Lower leg skin (tissue), 4 donors: ENCODE measurements around the gene UCKL1. TPM values are rescaled to one million over a fixed set of nuclear protein-coding genes. Genes with fewer than 3 reads are reported as not detected.

Experiments
- DNase-seq, 2 donors: peaks; one replicate each; pipeline ENCODE4 v3.0.0-alpha.2; 2019; ENCODE audit warnings: low spot score in 2 of 2
- H3K4me3 ChIP-seq: fragments of 200-600 bp; sonication (generic); 2 replicates; pipeline ENCODE4 v1.5.1; 2017; ENCODE audit warnings: mild to moderate bottlenecking, low read depth; ENCODE audit not compliant: poor library complexity, severe bottlenecking
- POLR2A ChIP-seq, 2 donors: fragments of 450-650 bp; IDR thresholded peaks; one replicate each; pipeline ENCODE4 v1.6.1; 2016 to 2017; ENCODE audit warnings: antibody characterized with exemption in 2 of 2, mild to moderate bottlenecking in 1 of 2, moderate library complexity in 1 of 2
- WGBS, 2 donors: methylation state at CpG; one replicate each; pipeline ENCODE4 v1.1.5; 2018; 5-methylcytosine and 5-hydroxymethylcytosine counted together
- intact Hi-C: fragments of 100-400 bp; cut with DNase I; formaldehyde crosslinking; loops from one replicate; pipeline ENCODE4 v1.15.0; 2023; ENCODE audit warnings: low total_unique reads
- total RNA-seq, 4 donors: library from RNA; depleted of rRNA; stranded (reverse); fragments of >200 nt; gene quantifications; one replicate each; pipeline ENCODE4 v1.1.0, GENCODE V29; 2016
- TF ChIP-seq, protein P1 (sequence below), 3 donors: fragments of 450-650 bp; IDR thresholded peaks; one replicate each; pipeline ENCODE4 v1.5.1; 2016; ENCODE audit warnings: antibody characterized with exemption in 3 of 3, mild to moderate bottlenecking in 3 of 3, moderate library complexity in 2 of 3

UCKL1 gene
- total RNA-seq, 4 donors from 2014 or later = 28.1 to 44.3 (median 33.6) TPM

DNA sequence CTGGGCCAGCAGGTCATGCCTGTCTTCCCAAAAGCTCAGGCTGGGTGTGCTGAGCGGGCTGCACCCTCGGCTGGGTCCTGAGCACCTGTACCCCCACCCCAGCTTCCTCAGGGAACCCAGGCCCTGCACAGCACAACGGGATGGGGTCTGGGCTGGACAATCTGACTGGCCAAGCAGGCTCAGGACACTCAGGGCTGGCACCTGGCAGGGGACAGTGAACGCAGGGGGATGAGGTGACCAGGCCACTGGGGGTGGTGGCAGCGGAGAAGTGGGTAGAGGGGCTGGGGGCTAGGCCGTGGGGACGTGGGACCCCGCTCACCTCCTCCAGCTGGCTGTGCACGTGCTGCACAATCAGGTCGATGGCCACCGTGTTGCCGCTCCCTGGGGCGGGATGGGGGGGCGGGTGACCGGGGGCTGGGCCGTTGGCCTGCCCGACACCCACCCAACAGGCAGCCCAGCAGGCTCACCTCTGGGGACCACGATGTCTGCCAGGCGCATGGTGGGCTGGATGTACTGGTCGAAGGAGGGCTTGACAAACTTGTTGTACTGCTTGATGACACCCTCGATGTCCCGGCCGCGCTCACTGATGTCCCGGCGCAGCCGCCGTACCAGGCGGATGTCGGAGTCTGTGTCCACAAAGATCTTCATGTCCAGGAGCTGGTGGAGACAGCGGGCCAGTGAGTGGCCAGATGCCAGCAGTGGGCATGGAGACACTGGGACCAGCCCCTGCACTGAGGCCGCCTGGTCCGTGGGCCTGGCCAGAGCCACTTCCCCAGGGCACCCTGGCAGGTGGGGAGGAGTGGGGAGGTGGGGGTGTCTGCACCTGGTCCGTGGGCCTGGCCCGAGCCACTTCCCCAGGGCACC is 11.9 kb downstream of the UCKL1 start:
- H3K4me3 ChIP-seq = no peak overlapping the region
- 91 to 92% methylated on average over 20 to 30 of the region's 35 CpGs for WGBS, 2 donors
- DNase-seq = no peak
- intact Hi-C loops = no loop called here
- TF ChIP-seq, protein P1, sequence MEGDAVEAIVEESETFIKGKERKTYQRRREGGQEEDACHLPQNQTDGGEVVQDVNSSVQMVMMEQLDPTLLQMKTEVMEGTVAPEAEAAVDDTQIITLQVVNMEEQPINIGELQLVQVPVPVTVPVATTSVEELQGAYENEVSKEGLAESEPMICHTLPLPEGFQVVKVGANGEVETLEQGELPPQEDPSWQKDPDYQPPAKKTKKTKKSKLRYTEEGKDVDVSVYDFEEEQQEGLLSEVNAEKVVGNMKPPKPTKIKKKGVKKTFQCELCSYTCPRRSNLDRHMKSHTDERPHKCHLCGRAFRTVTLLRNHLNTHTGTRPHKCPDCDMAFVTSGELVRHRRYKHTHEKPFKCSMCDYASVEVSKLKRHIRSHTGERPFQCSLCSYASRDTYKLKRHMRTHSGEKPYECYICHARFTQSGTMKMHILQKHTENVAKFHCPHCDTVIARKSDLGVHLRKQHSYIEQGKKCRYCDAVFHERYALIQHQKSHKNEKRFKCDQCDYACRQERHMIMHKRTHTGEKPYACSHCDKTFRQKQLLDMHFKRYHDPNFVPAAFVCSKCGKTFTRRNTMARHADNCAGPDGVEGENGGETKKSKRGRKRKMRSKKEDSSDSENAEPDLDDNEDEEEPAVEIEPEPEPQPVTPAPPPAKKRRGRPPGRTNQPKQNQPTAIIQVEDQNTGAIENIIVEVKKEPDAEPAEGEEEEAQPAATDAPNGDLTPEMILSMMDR (IDR thresholded peaks at IDR 0.05) = no peak
- TF ChIP-seq POLR2A (IDR thresholded peaks at IDR 0.05) = no peak

DNA sequence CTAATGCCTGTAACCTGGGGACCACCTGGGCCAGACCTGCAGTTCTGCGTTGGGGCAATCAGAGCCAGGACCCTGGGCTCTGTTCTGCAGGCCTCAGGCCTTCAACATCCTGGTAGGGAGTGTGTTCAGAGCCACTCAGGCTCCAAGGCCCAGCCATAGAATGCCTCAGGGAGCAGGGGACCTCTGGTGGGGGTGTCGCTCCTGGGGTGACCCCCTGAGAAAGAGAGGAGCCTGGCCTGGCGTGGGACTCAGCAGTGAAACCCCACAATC is 12.5 kb downstream of the UCKL1 start:
- TF ChIP-seq, protein P1 (IDR thresholded peaks at IDR 0.05) = no peak
- TF ChIP-seq POLR2A (IDR thresholded peaks at IDR 0.05) = no peak
- intact Hi-C loops = no loop called here
- H3K4me3 ChIP-seq = no peak overlapping the region
- DNase-seq = no peak
- WGBS, 2 donors = 95 to 100% methylated on average over 1 to 3 of the region's 3 CpGs

DNA sequence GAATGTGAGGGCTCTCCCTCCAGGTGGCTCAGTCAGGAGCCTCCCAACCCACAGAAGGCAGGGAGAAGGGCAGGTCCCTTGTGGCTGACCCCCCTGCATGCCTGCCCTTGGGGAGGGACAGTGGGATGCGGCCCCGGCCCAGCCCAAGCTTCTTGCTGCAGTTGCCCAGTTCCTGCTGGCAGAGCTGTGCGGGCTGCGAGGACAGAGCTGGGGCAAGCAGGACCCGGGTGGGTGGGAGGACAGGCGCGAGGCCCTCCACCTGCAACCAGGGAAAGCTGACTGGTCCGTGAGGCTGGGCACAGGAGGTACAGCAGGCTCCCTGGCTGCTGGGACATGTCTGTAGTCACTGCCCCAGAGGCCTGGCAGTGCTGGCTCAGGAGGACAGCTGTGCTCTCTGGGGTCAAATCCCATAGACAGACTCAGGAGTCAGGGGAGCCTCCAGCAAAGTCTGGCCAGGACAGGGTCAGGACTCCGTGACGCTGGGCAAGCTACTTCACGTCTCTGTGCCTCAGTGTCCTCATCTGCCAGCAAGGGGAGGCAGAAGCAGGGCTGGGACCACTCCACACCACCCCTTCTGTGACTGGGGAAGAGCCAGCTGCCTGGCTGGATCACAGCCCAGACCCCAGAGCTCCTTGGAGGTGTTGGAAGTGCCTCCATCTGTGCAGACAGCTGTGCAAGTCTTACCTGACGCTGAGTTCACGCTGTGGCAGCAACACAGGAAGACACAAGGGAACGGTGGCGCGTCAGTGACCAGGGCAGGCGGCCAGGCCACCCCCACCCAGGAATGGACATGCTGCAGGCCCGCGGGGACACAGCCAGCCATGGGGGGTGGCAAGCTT is 13.0 kb downstream of the UCKL1 start:
- no peak overlapping the region for H3K4me3 ChIP-seq
- intact Hi-C loops = no loop called here
- 87 to 95% methylated on average over 11 to 19 of the region's 19 CpGs for WGBS, 2 donors
- TF ChIP-seq, protein P1 (IDR thresholded peaks at IDR 0.05) = no peak
- TF ChIP-seq POLR2A (IDR thresholded peaks at IDR 0.05) = no peak
- DNase-seq = no peak

DNA sequence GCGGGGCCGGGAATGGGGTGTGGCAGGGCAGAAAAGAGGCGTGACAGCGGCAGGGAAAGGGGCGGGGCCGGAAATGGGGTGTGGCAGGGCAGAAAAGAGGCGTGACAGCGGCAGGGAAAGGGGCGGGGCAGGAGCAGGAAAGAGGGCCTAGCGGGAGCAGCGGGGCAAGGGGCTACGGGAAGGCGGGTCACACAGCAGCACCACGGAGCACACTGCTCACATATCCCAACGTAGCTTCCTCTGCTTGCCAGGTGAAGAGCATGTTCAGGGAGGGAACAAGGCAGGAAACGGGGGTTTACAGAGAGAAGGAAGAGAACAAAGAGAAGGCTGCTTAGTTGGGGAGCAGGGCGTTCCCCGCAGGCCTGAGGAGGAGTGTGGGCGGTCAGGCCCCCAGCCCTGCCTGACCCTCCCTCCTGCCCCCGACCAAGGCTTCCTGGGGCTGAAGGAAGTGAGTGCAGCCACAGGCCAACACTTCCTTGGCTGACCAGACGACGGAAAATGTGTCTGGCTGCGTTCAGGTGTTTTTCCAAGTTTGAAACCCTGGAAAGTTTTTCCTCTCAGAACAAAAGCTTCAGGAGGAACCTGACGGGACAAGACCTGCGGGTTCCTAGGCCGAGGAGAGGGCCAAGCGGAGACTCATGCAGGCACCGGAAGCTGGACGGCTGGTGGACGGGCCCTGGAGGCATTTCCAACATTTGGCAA is 13.8 kb downstream of the UCKL1 start:
- TF ChIP-seq, protein P1 (IDR thresholded peaks at IDR 0.05) = no peak
- no peak for DNase-seq
- 45 to 49% methylated on average over 23 to 30 of the region's 30 CpGs for whole genome bisulfite sequencing, 2 donors
- H3K4me3 ChIP-seq = no peak overlapping the region
- intact Hi-C loops = no loop called here

DNA sequence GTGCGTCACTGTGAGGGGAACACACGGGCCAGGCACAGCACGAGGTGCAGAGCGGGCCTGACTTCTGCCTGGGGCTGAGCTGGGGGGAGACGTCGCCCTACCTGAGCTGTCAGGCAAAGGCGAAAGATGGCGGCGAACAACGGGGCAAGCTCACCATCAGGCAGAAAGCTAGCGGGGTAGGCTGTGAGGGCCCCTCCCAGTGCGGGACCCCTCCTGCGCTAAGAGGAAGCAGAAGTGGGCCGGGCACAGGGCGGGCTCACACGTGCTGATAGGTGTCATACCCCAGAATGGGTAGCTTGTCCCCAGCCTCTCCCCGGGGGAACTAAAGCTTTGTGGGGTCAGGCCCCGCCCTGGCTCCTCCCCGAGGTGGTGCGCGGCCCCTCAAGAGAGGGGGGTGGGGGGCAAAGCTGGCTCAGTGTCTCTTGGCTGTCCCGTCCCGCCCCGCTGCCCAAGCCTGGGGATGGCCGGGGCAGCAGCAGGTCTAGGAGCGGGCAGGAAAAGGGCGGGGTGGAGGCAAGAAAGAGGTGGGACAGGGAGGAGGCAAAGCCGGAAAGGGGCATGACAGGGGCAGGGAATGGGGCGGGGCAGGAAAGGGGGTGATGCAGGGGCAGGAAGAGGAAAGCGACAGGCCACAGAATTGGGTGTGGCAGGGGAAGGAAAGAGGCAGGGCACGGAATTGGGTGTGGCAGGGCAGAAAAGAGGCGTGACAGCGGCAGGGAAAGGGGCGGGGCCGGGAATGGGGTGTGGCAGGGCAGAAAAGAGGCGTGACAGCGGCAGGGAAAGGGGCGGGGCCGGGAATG is 14.7 kb downstream of the UCKL1 start:
- H3K4me3 ChIP-seq = no peak overlapping the region

More for the DNA sequence above, 14.7 kb downstream of the UCKL1 start:
- TF ChIP-seq, protein P1 (IDR thresholded peaks at IDR 0.05) = no peak
- TF ChIP-seq POLR2A (IDR thresholded peaks at IDR 0.05) = no peak
- intact Hi-C loops = no loop called here
- 62 to 63% methylated on average over 31 to 35 of the region's 39 CpGs for WGBS, 2 donors
- DNase-seq = peak in 1 of 2 donors; percentile 79
